SU-DHL-6 (cell line): ENCODE measurements around the gene PRICKLE1.

Experiments
- EZH2phosphoT487 ChIP-seq: fragments of 200-600 bp; sonication (generic), shearing (Covaris generic); conservative IDR thresholded peaks from 2 replicates; pipeline ENCODE4 v1.6.1; 2018; ENCODE audit warnings: mild to moderate bottlenecking, antibody characterized with exemption, low read length, moderate library complexity, mixed read lengths
- TF ChIP-seq, protein P1 (sequence below): fragments of 200-600 bp; sonication (generic); IDR thresholded peaks from one replicate; pipeline ENCODE4 v1.5.1; 2017; ENCODE audit warnings: antibody characterized with exemption, mild to moderate bottlenecking, low read length, moderate library complexity; ENCODE audit not compliant: insufficient read depth, poor library complexity, severe bottlenecking

DNA sequence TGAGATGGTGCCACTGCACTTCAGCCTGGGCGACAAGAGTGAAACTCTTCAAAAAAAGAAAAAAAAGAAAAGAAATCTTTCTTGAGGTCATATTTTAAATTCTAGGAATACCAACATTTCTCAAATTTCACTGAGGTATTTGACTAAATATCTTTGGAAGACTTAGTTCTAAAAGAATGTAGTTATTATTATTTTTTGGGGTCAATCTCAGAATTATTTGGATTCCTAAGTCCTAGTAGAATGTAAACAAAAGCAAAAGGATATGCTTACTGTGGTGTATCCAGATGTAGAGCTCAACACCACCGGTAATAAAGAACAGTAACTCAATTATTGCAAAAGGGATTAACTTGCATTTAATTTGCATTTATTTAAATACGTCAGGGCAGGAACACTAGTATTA lies 25.0 kb downstream of the PRICKLE1 start:
- TF ChIP-seq, protein P1, sequence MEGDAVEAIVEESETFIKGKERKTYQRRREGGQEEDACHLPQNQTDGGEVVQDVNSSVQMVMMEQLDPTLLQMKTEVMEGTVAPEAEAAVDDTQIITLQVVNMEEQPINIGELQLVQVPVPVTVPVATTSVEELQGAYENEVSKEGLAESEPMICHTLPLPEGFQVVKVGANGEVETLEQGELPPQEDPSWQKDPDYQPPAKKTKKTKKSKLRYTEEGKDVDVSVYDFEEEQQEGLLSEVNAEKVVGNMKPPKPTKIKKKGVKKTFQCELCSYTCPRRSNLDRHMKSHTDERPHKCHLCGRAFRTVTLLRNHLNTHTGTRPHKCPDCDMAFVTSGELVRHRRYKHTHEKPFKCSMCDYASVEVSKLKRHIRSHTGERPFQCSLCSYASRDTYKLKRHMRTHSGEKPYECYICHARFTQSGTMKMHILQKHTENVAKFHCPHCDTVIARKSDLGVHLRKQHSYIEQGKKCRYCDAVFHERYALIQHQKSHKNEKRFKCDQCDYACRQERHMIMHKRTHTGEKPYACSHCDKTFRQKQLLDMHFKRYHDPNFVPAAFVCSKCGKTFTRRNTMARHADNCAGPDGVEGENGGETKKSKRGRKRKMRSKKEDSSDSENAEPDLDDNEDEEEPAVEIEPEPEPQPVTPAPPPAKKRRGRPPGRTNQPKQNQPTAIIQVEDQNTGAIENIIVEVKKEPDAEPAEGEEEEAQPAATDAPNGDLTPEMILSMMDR = no peak
- TF ChIP-seq EZH2phosphoT487 = no peak
